ENCODE data around the gene WRAP73.

GRCh38 chr1:3641046-3641760 is 8.7 kb downstream of the WRAP73 start:
- TF ChIP-seq, protein P1, sequence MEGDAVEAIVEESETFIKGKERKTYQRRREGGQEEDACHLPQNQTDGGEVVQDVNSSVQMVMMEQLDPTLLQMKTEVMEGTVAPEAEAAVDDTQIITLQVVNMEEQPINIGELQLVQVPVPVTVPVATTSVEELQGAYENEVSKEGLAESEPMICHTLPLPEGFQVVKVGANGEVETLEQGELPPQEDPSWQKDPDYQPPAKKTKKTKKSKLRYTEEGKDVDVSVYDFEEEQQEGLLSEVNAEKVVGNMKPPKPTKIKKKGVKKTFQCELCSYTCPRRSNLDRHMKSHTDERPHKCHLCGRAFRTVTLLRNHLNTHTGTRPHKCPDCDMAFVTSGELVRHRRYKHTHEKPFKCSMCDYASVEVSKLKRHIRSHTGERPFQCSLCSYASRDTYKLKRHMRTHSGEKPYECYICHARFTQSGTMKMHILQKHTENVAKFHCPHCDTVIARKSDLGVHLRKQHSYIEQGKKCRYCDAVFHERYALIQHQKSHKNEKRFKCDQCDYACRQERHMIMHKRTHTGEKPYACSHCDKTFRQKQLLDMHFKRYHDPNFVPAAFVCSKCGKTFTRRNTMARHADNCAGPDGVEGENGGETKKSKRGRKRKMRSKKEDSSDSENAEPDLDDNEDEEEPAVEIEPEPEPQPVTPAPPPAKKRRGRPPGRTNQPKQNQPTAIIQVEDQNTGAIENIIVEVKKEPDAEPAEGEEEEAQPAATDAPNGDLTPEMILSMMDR (IDR thresholded peaks at IDR 0.05), result no peak
- TF ChIP-seq POLR2A (IDR thresholded peaks at IDR 0.05), result no peak
